ENCODE data around the gene ODC1.

The ODC1 gene

DNA sequence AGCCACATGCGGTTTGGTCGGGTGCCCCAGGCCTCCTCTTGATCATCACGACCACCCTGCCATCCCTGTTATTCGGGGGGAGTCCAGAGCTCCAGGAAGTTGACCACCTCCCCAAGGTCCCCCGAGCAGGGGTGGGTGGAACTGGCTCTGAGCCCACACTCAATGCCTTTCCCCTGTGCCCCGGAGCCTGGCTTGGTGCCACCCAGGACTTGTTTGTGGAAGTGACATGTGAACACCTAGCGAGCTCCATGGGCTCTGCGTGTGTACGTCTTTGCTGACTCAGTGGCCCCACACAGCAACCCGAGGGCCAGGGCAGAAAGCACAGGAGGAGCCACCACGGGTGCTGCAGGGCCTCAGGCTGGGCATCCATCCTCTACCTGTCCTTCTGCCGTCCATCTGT, 32.5 kb downstream of the ODC1 start:
- no peaks in the 10 kb centered on the region for H3K79me2 ChIP-seq (ENCODE audit: insufficient read depth, low read length)
- H3K27ac ChIP-seq (ENCODE audit: low read depth, low read length, poor library complexity, severe bottlenecking): no peak overlapping the region
- H3K9me3 ChIP-seq (ENCODE audit: low read length): no peaks in the 10 kb centered on the region
- no peak overlapping the region for H3K9ac ChIP-seq (ENCODE audit: low read length)
- H3K9me2 ChIP-seq (ENCODE audit: low read depth, low read length): no peaks in the 10 kb centered on the region
- no peaks in the 10 kb centered on the region for H3K36me3 ChIP-seq (ENCODE audit: insufficient read depth, low read length)
- H3K27me3 ChIP-seq (ENCODE audit: insufficient read depth, low read length): peaks cover 3% of the 10 kb centered on the region; the same call in 1 of the 2 replicates
- TF ChIP-seq EZH2 (IDR thresholded peaks at IDR 0.05; ENCODE audit: borderline replicate concordance, low read length): no peak
- H4K20me1 ChIP-seq (ENCODE audit: insufficient read depth, low read length): no peaks in the 10 kb centered on the region
- H3K4me2 ChIP-seq (ENCODE audit: low read length): no peak overlapping the region
- H3F3A ChIP-seq (ENCODE audit: insufficient read depth, low read length): no peaks in the 10 kb centered on the region
- peaks cover 57% of the 10 kb centered on the region for H3K4me1 ChIP-seq (ENCODE audit: insufficient read depth, low read length, severe bottlenecking)
- no peak overlapping the region for H2AFZ ChIP-seq (ENCODE audit: low read length)
- H3K4me3 ChIP-seq (ENCODE audit: low read depth, low read length, poor library complexity, severe bottlenecking): no peak overlapping the region

DNA sequence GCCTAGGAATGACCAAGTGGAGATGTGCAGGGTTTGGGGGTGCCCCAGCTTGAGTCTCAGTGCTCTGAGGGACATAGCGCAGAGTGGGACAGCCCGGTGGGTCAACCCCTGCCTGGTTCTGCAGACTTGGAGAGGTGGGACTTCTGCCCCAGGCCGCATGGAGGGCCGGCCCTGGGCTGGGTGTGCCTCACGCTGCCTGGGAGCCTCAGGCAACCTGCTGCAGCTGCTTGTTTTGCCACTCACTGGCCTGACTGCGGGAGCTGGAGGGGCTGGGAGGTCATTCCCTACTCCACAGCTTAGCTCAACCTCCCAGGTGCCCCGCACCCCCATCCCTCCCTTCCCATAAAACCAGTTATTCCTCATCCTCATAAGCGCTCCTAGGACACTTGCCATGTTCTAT, 33.1 kb downstream of the ODC1 start:
- Histone ChIP-seq H3F3A (ENCODE audit: insufficient read depth, low read length) (peaks cover 2% of the 10 kb centered on the region; the same call in 1 of the 2 replicates), H3K4me3 (ENCODE audit: low read depth, low read length, poor library complexity, severe bottlenecking) (no peak overlapping the region), H3K9ac (ENCODE audit: low read length) (no peak overlapping the region; the same call in 1 of the 2 replicates), H3K36me3 (ENCODE audit: insufficient read depth, low read length) (no peaks in the 10 kb centered on the region), H3K79me2 (ENCODE audit: insufficient read depth, low read length) (no peaks in the 10 kb centered on the region), H3K9me2 (ENCODE audit: low read depth, low read length) (no peaks in the 10 kb centered on the region), H3K27ac (ENCODE audit: low read depth, low read length, poor library complexity, severe bottlenecking) (peak overlapping the region; percentile 99), H3K27me3 (ENCODE audit: insufficient read depth, low read length) (peaks cover 3% of the 10 kb centered on the region; the same call in 1 of the 2 replicates), H3K4me2 (ENCODE audit: low read length) (0 out of 2 replicates have a peak overlapping the region, but pooled peaks have one; percentile 7), H2AFZ (ENCODE audit: low read length) (no peak overlapping the region), H4K20me1 (ENCODE audit: insufficient read depth, low read length) (no peaks in the 10 kb centered on the region), H3K9me3 (ENCODE audit: low read length) (no peaks in the 10 kb centered on the region), H3K4me1 (ENCODE audit: insufficient read depth, low read length, severe bottlenecking) (peaks cover 63% of the 10 kb centered on the region)
- TF ChIP-seq, protein P1, sequence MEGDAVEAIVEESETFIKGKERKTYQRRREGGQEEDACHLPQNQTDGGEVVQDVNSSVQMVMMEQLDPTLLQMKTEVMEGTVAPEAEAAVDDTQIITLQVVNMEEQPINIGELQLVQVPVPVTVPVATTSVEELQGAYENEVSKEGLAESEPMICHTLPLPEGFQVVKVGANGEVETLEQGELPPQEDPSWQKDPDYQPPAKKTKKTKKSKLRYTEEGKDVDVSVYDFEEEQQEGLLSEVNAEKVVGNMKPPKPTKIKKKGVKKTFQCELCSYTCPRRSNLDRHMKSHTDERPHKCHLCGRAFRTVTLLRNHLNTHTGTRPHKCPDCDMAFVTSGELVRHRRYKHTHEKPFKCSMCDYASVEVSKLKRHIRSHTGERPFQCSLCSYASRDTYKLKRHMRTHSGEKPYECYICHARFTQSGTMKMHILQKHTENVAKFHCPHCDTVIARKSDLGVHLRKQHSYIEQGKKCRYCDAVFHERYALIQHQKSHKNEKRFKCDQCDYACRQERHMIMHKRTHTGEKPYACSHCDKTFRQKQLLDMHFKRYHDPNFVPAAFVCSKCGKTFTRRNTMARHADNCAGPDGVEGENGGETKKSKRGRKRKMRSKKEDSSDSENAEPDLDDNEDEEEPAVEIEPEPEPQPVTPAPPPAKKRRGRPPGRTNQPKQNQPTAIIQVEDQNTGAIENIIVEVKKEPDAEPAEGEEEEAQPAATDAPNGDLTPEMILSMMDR (IDR thresholded peaks at IDR 0.05; ENCODE audit: low read length): no peak

- no peaks in the 10 kb centered on the region for H3K9me3 ChIP-seq (ENCODE audit: low read length)
- no peaks in the 10 kb centered on the region for H3K79me2 ChIP-seq (ENCODE audit: insufficient read depth, low read length)
- H3K9me2 ChIP-seq (ENCODE audit: low read depth, low read length): no peaks in the 10 kb centered on the region
- TF ChIP-seq, protein P1 (IDR thresholded peaks at IDR 0.05; ENCODE audit: low read length): no peak
- TF ChIP-seq EZH2 (IDR thresholded peaks at IDR 0.05; ENCODE audit: borderline replicate concordance, low read length): no peak
- H2AFZ ChIP-seq (ENCODE audit: low read length): no peak overlapping the region
- H3K4me3 ChIP-seq (ENCODE audit: low read depth, low read length, poor library complexity, severe bottlenecking): no peak overlapping the region
- H3K9ac ChIP-seq (ENCODE audit: low read length): no peak overlapping the region; the same call in 1 of the 2 replicates
- no peaks in the 10 kb centered on the region for H4K20me1 ChIP-seq (ENCODE audit: insufficient read depth, low read length)
- H3K27me3 ChIP-seq (ENCODE audit: insufficient read depth, low read length): peaks cover 3% of the 10 kb centered on the region; the same call in 1 of the 2 replicates
- peak overlapping the region; percentile 11; the same call in 1 of the 2 replicates for H3K4me2 ChIP-seq (ENCODE audit: low read length)
- H3K4me1 ChIP-seq (ENCODE audit: insufficient read depth, low read length, severe bottlenecking): peaks cover 68% of the 10 kb centered on the region
- H3K27ac ChIP-seq (ENCODE audit: low read depth, low read length, poor library complexity, severe bottlenecking): peak overlapping the region; percentile 99
- no peaks in the 10 kb centered on the region for H3K36me3 ChIP-seq (ENCODE audit: insufficient read depth, low read length)
- peaks cover 4% of the 10 kb centered on the region; the same call in 1 of the 2 replicates for H3F3A ChIP-seq (ENCODE audit: insufficient read depth, low read length)
Observed at GRCh38 chr2:10414591-10414990, 33.5 kb downstream of the ODC1 start.

DNA sequence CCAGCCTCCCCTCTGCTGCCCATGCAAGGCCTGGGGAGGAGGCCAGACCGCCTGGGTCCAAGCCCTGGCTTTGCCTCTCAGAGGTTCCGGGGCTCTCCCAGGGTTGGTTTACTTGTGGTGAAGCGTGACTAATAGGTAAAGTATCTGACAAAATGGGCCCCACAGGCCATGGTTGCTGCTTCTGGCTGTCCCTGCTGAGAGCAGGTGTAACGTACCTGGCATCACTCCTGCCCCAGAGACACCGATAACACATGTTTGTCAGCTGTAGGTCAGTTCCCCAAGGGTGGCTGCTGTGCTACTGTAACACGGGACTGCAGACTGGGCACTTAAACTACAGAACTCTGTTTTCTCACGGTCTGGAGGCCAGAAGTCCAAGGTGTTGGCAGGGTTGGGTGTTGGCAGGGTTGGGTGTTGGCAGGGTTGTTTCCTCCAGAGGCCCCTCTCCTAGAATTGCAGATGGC, 34.1 kb downstream of the ODC1 start:
- Histone ChIP-seq H2AFZ (ENCODE audit: low read length) (no peak overlapping the region), H3F3A (ENCODE audit: insufficient read depth, low read length) (peaks cover 4% of the 10 kb centered on the region; the same call in 1 of the 2 replicates), H3K27me3 (ENCODE audit: insufficient read depth, low read length) (peaks cover 3% of the 10 kb centered on the region; the same call in 1 of the 2 replicates), H3K79me2 (ENCODE audit: insufficient read depth, low read length) (no peaks in the 10 kb centered on the region), H3K9me2 (ENCODE audit: low read depth, low read length) (no peaks in the 10 kb centered on the region), H3K4me1 (ENCODE audit: insufficient read depth, low read length, severe bottlenecking) (peaks cover 73% of the 10 kb centered on the region), H3K4me3 (ENCODE audit: low read depth, low read length, poor library complexity, severe bottlenecking) (no peak overlapping the region), H3K9ac (ENCODE audit: low read length) (peak overlapping the region; percentile 12; the same call in 1 of the 2 replicates), H3K9me3 (ENCODE audit: low read length) (no peaks in the 10 kb centered on the region), H3K4me2 (ENCODE audit: low read length) (peak overlapping the region; percentile 11; the same call in 1 of the 2 replicates), H3K27ac (ENCODE audit: low read depth, low read length, poor library complexity, severe bottlenecking) (peak overlapping the region; percentile 99), H3K36me3 (ENCODE audit: insufficient read depth, low read length) (no peaks in the 10 kb centered on the region), H4K20me1 (ENCODE audit: insufficient read depth, low read length) (no peaks in the 10 kb centered on the region)
- TF ChIP-seq, protein P1 (IDR thresholded peaks at IDR 0.05; ENCODE audit: low read length): no peak
- no peak for TF ChIP-seq EZH2 (IDR thresholded peaks at IDR 0.05; ENCODE audit: borderline replicate concordance, low read length)
